GM19324 (cell line): ENCODE data around the gene RASSF8.

ENCODE experiments used
- ATAC-seq: cut with Tn5 transposase; IDR thresholded peaks from one replicate; pipeline ENCODE4 v1.9.1; 2021; ENCODE audit warnings: mild to moderate bottlenecking, moderate library complexity; ENCODE audit not compliant: unreplicated experiment, low FRiP score

RASSF8 gene

GRCh38 chr12:26026713-26027112, 68.2 kb downstream of the RASSF8 start:
- no peak for ATAC-seq

DNA sequence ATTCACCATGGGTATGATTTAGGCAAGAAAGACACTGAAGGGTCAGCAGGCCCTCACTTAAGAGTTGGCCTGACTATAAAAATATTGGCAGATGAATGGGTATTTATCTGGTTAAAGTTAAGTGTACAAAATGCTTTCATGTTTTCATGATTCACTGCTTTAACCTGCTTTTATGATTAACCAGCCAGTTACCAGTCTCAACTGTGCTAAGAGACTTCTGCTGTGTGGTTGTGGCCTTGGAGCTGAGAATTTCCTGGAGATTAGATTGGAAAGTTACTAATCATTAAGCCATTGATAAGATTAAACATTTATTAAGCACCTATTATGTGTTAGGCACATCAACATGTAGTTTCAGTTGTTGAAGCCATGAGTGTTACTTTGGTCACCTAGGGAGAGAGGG, 68.9 kb downstream of the RASSF8 start:
- ATAC-seq: no peak

DNA sequence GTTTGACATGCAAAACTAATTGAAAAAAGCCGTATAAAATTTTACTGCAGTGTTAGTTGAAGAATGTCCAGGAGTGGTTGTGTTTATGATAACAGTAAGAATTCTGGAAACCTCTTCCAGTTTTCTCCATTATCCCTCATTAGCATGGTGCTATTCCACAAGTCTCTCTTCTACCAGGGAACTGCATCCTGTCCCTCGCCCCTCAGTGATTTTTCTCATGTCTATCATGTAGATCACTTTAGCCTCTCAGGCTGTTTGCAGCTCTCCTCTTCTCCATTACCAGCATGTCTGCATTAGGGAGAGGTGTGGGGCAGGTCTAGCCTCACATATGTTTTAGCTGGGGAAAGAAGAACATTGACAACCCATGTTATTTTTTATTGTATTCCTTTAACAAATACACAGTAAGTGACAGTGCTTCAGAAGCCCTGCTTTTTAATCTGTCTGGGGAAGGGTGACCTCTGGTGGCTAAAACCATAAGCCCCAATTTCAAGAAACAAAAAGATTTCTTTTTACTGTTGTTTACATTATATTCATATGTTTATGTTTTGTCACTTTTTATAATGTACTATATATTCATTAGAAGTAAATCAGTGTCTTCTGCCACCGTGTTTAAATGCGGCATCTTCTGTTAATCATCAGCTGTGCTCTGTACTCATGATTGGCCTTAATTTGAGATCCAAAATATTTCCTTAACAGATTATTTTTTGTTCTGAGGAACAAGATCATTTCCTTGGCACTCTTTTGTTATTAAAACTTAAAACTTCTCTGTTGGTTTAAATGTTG, 70.7 kb downstream of the RASSF8 start:
- no peak for ATAC-seq

- ATAC-seq: no peak
These were observed 71.2 kb downstream of the RASSF8 start for GRCh38 chr12:26029736-26030022.

DNA sequence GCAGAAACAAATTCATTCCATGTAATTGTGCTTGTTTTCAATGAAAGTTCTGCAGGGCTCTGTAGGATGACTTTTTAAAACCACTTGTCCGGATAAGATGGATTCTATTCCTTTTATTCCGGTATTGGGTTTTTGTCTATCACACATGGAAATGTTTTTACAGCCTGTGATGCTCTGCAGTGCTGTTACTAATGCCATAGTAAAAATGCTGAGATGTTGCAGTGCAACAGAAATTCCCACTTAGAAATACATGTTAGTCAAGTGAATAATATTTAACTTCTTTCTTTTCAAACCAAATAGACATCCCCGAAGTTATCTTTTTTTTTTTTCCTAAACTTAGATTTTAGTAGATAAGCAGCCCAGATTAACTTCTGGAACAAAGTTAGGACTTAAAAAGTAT, 71.9 kb downstream of the RASSF8 start:
- no peak for ATAC-seq

DNA sequence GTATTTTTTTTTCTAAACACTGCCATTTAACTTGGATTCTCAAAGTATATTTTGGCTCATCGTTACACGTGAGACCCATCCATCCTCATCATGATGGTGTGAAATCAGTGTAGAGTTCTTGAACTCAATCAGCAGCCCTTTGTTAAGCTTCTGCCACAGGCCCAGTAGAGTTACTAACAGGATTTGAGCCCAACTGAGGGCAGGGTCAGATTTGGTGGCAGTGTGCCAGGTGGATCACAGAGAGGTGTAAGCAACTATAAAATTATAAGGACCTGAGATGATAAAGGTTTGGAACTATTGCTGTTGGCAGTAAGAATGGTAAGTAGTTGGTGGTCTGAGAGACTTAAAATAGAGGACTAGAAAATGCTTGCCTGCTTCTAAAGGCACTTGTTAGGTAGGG, 72.8 kb downstream of the RASSF8 start:
- no peak for ATAC-seq

DNA sequence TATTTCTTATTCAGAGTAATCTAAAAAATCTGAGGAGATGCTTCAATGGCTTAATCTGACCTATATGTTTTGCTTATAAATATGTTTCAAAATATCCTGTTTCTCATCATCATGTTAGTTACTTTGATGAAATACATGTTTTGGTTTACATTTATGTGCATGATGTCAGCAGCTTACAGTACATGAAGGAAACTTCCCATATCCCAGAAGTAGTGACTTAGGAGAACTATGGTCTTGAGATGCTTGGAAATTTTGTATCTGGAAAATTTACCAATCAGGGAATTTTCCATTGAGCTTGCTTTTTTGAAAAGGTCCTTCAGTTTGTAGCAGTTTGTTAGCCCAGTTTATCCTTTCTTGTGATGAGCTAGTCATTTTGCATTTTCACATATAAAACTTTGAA, 73.3 kb downstream of the RASSF8 start:
- ATAC-seq: no peak

GRCh38 chr12:26032290-26032689, 73.8 kb downstream of the RASSF8 start:
- ATAC-seq: no peak

- ATAC-seq: no peak
These were observed 74.3 kb downstream of the RASSF8 start for GRCh38 chr12:26032719-26033241.

GRCh38 chr12:26034371-26035142, 76.1 kb downstream of the RASSF8 start:
- no peak for ATAC-seq

DNA sequence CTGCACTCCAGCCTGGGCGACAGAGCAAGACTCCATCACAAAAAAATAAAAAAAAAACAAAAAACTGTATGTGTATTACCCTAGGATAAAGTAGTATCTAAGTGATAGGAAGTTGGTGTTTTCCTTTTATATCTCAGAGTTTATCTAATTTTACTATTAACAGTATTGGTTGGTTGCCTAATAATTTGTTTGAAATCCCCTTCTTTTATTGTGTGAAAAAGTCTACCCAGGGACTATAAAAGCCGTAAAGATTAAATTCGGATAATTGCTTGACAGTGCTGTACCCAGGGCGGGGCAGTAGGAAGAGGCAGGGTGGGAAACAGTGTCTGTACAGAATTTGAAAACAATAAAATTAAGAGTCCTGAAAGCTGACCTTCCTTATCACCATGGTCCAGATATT, 78.4 kb downstream of the RASSF8 start:
- ATAC-seq: no peak

DNA sequence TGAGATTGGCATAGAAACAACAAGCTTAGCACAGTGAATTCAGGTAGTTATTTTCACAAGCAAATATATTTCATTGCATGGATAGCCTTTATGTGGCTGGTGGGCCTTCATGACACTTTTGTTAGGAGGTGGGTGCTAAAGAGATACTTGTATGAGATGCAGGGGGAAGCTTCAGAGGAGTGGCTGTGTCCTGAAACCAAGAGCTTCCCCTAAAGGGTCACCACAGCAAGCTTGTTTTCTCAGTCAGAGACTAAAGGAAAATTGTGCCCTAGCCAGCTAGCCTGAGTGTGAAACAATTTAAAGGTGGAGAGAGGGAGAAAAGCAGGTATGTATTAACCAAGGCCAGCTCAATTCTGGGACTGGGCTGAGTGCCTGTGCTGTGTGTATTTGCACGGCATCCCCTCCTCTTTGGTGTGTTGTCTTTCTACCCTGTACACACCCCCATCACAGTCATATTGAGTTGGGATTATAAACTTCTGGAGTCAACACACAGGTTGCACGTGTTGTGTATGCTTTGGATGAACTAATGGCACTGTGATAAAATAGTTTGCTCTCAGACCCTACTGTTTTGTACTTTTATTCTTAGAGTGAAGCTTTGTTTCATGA, 79.2 kb downstream of the RASSF8 start:
- ATAC-seq: no peak

- no peak for ATAC-seq
These were observed 84.2 kb downstream of the RASSF8 start for GRCh38 chr12:26042645-26043044.

DNA sequence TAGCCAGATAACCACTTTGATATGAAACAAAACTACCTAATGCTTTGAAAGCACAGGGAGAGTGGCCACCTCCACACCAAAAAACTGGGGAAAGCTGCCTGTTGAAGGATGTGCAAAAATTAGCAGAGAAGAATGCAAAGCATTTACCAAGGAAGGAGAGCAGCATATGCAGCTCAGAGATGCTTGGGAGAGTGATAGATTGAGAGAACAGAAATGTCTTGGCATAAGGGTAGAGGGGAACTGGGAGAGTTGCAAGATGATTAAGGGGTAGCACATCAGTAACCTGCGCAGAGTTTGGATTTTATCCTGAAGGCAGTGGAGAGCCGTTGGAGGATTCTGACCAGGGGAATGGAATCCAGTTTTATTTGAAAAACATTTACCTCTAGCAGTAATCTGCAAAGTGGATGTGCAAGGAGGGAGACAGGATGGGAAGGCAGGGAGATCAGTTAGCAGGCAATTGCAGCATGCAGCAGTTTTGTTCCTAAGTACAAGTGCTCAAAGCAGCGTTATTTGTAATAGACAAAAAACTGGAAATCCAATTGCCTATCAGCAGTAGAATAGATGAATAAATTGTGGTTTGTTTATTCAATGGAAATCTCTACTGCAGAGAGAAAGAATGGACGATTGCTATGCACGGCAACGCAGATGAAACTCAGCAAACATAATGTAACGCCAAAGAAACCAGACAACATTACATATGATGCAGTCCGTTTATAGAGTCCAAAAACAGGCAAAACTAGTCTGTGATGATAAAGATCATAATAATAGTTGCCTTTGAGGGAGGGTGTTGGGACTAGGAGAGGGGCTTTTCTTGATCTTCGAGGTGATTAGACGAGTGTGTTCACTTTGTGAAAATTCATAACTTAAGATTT, 84.9 kb downstream of the RASSF8 start:
- ATAC-seq: no peak

DNA sequence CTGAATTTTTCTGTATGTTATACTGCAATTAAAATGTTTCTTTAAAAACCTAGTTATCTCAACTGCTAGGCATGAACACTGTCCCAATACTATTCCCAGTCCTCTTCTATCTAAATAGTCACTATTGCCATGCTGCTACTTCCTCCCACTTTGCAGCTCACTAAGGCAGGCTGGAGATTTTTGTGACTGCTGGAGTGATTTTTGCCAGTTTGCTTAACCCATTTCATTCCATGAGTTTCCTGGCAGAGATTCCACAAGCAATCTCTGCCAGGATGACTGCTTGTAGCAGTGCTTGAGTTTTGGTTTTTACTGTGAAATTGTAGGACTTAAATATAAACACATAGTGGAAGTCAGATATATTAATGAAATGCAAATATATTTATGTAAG, 85.5 kb downstream of the RASSF8 start:
- no peak for ATAC-seq

DNA sequence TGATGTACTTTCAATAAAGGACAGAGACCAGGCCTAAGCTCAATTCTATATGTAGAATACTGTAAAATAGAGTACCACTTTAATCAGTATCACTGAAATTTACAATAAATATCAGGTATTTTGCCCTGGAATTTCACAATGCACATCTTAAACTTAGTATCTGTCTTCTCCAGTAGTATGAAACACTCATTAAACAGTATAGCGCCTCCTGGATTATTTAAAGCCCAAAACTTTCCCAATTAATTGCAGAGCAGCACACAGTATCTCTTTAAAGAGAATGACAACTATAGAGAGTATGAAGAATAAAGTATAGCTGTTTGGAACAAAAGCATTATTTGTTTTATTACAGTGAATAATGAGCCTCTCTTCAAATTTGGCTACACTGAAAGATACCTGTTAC, 86.1 kb downstream of the RASSF8 start:
- no peak for ATAC-seq

DNA sequence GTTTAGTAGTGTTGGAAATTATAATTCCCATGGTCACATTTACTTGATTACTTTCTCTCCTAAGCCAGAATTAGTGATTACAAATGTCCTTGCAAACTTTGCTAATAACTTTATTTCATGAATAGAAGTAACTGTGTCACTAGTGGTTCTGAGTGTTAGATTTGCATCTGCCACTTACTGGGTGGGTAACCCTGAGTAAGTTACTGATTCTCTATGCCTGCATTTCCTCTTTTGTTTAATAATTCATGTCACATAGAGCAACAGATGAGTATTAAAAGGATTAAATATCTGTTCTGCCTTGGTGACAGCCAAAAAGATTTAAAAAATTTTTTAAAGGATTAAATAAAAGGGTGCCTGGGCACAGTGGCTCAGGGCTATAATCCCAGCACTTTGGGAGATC, 87.7 kb downstream of the RASSF8 start:
- no peak for ATAC-seq

GRCh38 chr12:26046906-26047305, 88.4 kb downstream of the RASSF8 start:
- no peak for ATAC-seq

GRCh38 chr12:26047401-26048226, 89.1 kb downstream of the RASSF8 start:
- no peak for ATAC-seq

- ATAC-seq: no peak
These were observed 94.2 kb downstream of the RASSF8 start for GRCh38 chr12:26052652-26053051.
